ENCODE data around the gene PHLPP1.

The PHLPP1 gene

GRCh38 chr18:62883937-62884735, 168.8 kb downstream of the PHLPP1 start:
- Histone ChIP-seq H2AFZ (ENCODE audit: low read depth) (no peak overlapping the region), H3K36me3 (ENCODE audit: insufficient read depth) (no peaks in the 10 kb centered on the region), H3K4me2 (no peak overlapping the region), H3K27me3 (ENCODE audit: insufficient read depth, low read depth) (no peaks in the 10 kb centered on the region), H3K4me3 (IDR thresholded peaks at IDR 0.05; ENCODE audit: insufficient read depth, low read depth, low read length) (no peak overlapping the region), H4K20me1 (ENCODE audit: insufficient read depth) (no peaks in the 10 kb centered on the region), H3K9ac (no peak overlapping the region), H3K27ac (no peak overlapping the region), H3K4me1 (ENCODE audit: low read depth, poor library complexity, severe bottlenecking) (peaks cover 15% of the 10 kb centered on the region), H3K79me2 (ENCODE audit: insufficient read depth, low read depth) (no peaks in the 10 kb centered on the region)
- no peak for TF ChIP-seq CTCF (conservative IDR thresholded peaks at IDR 0.05; ENCODE audit: low read depth, low read length)

- Histone ChIP-seq H3K4me1 (ENCODE audit: low read depth, poor library complexity, severe bottlenecking) (peaks cover 13% of the 10 kb centered on the region), H3K9ac (no peak overlapping the region), H3K4me2 (no peak overlapping the region), H2AFZ (ENCODE audit: low read depth) (no peak overlapping the region), H3K4me3 (IDR thresholded peaks at IDR 0.05; ENCODE audit: insufficient read depth, low read depth, low read length) (no peak overlapping the region), H3K79me2 (ENCODE audit: insufficient read depth, low read depth) (no peaks in the 10 kb centered on the region), H4K20me1 (ENCODE audit: insufficient read depth) (no peaks in the 10 kb centered on the region), H3K36me3 (ENCODE audit: insufficient read depth) (no peaks in the 10 kb centered on the region), H3K27ac (no peak overlapping the region), H3K27me3 (ENCODE audit: insufficient read depth, low read depth) (no peaks in the 10 kb centered on the region)
- TF ChIP-seq CTCF (conservative IDR thresholded peaks at IDR 0.05; ENCODE audit: low read depth, low read length) = no peak
These were observed 170.5 kb downstream of the PHLPP1 start for GRCh38 chr18:62885804-62886203.

- Histone ChIP-seq H3K9ac (no peak overlapping the region), H4K20me1 (ENCODE audit: insufficient read depth) (no peaks in the 10 kb centered on the region), H2AFZ (ENCODE audit: low read depth) (no peak overlapping the region), H3K4me3 (IDR thresholded peaks at IDR 0.05; ENCODE audit: insufficient read depth, low read depth, low read length) (no peak overlapping the region), H3K79me2 (ENCODE audit: insufficient read depth, low read depth) (no peaks in the 10 kb centered on the region), H3K36me3 (ENCODE audit: insufficient read depth) (no peaks in the 10 kb centered on the region), H3K27ac (no peak overlapping the region), H3K4me2 (no peak overlapping the region), H3K4me1 (ENCODE audit: low read depth, poor library complexity, severe bottlenecking) (no peaks in the 10 kb centered on the region), H3K27me3 (ENCODE audit: insufficient read depth, low read depth) (no peaks in the 10 kb centered on the region)
- no peak for TF ChIP-seq CTCF (conservative IDR thresholded peaks at IDR 0.05; ENCODE audit: low read depth, low read length)
These were observed 179.5 kb downstream of the PHLPP1 start for GRCh38 chr18:62894681-62895390.

GRCh38 chr18:62897153-62897552, 181.8 kb downstream of the PHLPP1 start:
- Histone ChIP-seq H3K4me3 (IDR thresholded peaks at IDR 0.05; ENCODE audit: insufficient read depth, low read depth, low read length) (no peak overlapping the region), H3K9ac (no peak overlapping the region), H3K27me3 (ENCODE audit: insufficient read depth, low read depth) (no peaks in the 10 kb centered on the region), H2AFZ (ENCODE audit: low read depth) (no peak overlapping the region), H3K4me1 (ENCODE audit: low read depth, poor library complexity, severe bottlenecking) (no peaks in the 10 kb centered on the region), H3K4me2 (no peak overlapping the region), H3K36me3 (ENCODE audit: insufficient read depth) (no peaks in the 10 kb centered on the region), H4K20me1 (ENCODE audit: insufficient read depth) (no peaks in the 10 kb centered on the region), H3K27ac (no peak overlapping the region), H3K79me2 (ENCODE audit: insufficient read depth, low read depth) (no peaks in the 10 kb centered on the region)
- TF ChIP-seq CTCF (conservative IDR thresholded peaks at IDR 0.05; ENCODE audit: low read depth, low read length) = no peak

Measured in KMS-11 (cell line).